HEK293 (cell line): ENCODE measurements around the gene CTF1.

Experiments used
- CTCF ChIP-seq: fragments of 450-650 bp; formaldehyde crosslinking; IDR thresholded peaks from 2 replicates; pipeline ENCODE4 v1.5.1; 2016; ENCODE audit warnings: missing biosample characterization, missing genetic modification characterization
- ZNF133 ChIP-seq: fragments of 450-650 bp; formaldehyde crosslinking; IDR thresholded peaks from 2 replicates; pipeline ENCODE4 v1.5.1; 2016; ENCODE audit warnings: missing biosample characterization, missing genetic modification characterization
- ZNF398 ChIP-seq: fragments of 450-650 bp; formaldehyde crosslinking; IDR thresholded peaks from 2 replicates; pipeline ENCODE4 v1.5.1; 2017; ENCODE audit warnings: missing biosample characterization, missing genetic modification characterization
- ZNF785 ChIP-seq: fragments of 450-650 bp; formaldehyde crosslinking; IDR thresholded peaks from 2 replicates; pipeline ENCODE4 v1.5.1; 2016; ENCODE audit warnings: missing biosample characterization, missing genetic modification characterization
- TF ChIP-seq, protein P1 (sequence below): sonication (generic); formaldehyde crosslinking; IDR thresholded peaks from 2 replicates; pipeline ENCODE4 v1.8.1; 2022; ENCODE audit warnings: mild to moderate bottlenecking, moderate library complexity, missing genetic modification reagents

- TF ChIP-seq ZNF785 = no peak
- no peak for TF ChIP-seq ZNF398 (tag by site-specific recombination)
- TF ChIP-seq, protein P1, sequence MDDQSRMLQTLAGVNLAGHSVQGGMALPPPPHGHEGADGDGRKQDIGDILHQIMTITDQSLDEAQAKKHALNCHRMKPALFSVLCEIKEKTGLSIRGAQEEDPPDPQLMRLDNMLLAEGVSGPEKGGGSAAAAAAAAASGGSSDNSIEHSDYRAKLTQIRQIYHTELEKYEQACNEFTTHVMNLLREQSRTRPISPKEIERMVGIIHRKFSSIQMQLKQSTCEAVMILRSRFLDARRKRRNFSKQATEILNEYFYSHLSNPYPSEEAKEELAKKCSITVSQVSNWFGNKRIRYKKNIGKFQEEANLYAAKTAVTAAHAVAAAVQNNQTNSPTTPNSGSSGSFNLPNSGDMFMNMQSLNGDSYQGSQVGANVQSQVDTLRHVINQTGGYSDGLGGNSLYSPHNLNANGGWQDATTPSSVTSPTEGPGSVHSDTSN (CRISPR knock-in tag) = no peak
- no peak for TF ChIP-seq CTCF
- no peak for TF ChIP-seq ZNF133 (tag by site-specific recombination)
Measured at GRCh38 chr16:30889721-30890120, 6.7 kb upstream of the CTF1 start.
